Kasumi-1 (cell line): ENCODE data around the gene PRSS27.
A peak's percentile ranks its signal among the peaks of the same experiment; 100 is the strongest.

Experiments used
- DNase-seq, 2 experiments: peaks; one replicate each; lab custom pipeline; 2025; lab: John Stamatoyannopoulos, UW

Gene PRSS27

GRCh38 chr16:2751577-2752034 lies 31.6 kb upstream of the PRSS27 start:
- DNase-seq = peak; percentile 38 to 41

GRCh38 chr16:2749936-2750335 lies 29.9 kb upstream of the PRSS27 start:
- no peak for DNase-seq

- no peak for DNase-seq
These were observed 29.5 kb upstream of the PRSS27 start for GRCh38 chr16:2749476-2749875.

GRCh38 chr16:2748757-2749455 lies 28.9 kb upstream of the PRSS27 start:
- DNase-seq = no peak

- DNase-seq = no peak
These were observed 25.9 kb upstream of the PRSS27 start for GRCh38 chr16:2745961-2746360.

GRCh38 chr16:2745116-2745890 lies 25.3 kb upstream of the PRSS27 start:
- DNase-seq = no peak

GRCh38 chr16:2744711-2745110 lies 24.7 kb upstream of the PRSS27 start:
- DNase-seq = no peak

GRCh38 chr16:2743007-2743810 lies 23.2 kb upstream of the PRSS27 start:
- no peak for DNase-seq

GRCh38 chr16:2742323-2743006 lies 22.4 kb upstream of the PRSS27 start:
- DNase-seq = no peak

GRCh38 chr16:2741168-2741567 lies 21.1 kb upstream of the PRSS27 start:
- DNase-seq = no peak

GRCh38 chr16:2740476-2740875 lies 20.5 kb upstream of the PRSS27 start:
- DNase-seq = no peak

GRCh38 chr16:2739625-2740430 lies 19.8 kb upstream of the PRSS27 start:
- DNase-seq = no peak

- DNase-seq = no peak
These were observed 18.6 kb upstream of the PRSS27 start for GRCh38 chr16:2738615-2739014.

- no peak for DNase-seq
These were observed 17.9 kb upstream of the PRSS27 start for GRCh38 chr16:2737895-2738418.

- DNase-seq = no peak
These were observed 17.2 kb upstream of the PRSS27 start for GRCh38 chr16:2737238-2737605.

- no peak for DNase-seq
These were observed 16.6 kb upstream of the PRSS27 start for GRCh38 chr16:2736476-2737237.

- no peak for DNase-seq
These were observed 15.0 kb upstream of the PRSS27 start for GRCh38 chr16:2734844-2735515.

GRCh38 chr16:2728034-2728433 lies 8.0 kb upstream of the PRSS27 start:
- DNase-seq = no peak

GRCh38 chr16:2726923-2727322 lies 6.9 kb upstream of the PRSS27 start:
- no peak for DNase-seq
